HG03066 (cell line): ENCODE measurements around the gene CA5B.
"Not testable (repeated sequence)": the region's sequence is repeated elsewhere in the genome, so short reads cannot be mapped to it uniquely, and the experiment has no call there.

Experiments used
- ATAC-seq: cut with Tn5 transposase; IDR thresholded peaks from one replicate; pipeline ENCODE4 v1.9.1; 2021; ENCODE audit warnings: low read depth; ENCODE audit not compliant: unreplicated experiment

Gene CA5B

DNA sequence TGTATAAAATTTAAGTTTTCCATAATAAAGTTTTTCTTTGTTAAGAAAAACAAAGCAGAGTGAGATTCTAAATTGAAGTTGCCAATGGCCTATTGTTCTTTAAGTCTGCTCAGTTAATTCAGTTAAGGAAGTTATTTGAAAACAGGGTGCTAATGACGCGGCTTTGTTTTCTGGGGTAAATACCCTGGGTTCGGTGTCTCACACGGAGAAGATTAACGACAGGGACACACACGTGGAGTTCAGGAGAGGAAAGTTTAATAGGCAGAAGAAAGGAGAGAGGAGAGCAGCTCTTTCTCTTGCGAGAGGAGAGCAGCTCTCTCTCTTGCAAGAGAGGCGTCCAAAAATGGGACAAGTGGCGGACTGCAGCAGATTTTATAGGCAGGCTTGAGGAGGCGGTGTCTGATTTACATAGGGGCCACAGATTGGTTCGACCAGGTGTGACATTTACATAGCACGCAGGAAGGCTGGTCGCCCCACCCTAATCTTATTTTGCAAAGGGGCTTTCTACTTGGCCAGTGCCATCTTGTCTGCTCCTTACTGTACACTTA lies 9.6 kb downstream of the CA5B start:
- ATAC-seq: no peak

DNA sequence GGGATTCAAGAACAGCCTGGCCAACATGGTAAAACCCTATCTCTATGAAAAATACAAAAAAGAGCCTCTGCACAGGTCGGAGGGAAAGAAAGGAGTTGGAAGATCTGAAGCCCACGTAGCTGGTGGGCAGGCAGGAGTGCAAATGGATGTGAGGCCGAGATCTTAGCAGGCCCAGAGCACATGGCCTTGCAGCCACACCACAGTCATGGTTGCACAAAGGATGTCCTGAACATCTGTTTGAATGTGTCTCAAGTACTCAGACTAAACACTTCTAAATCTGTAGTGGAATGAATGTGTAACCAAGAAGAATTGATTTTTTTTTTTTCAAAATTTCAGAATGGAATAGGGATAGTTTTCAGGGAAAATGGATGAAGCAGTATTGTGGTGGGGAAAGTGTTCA lies 10.8 kb downstream of the CA5B start:
- ATAC-seq: no peak

DNA sequence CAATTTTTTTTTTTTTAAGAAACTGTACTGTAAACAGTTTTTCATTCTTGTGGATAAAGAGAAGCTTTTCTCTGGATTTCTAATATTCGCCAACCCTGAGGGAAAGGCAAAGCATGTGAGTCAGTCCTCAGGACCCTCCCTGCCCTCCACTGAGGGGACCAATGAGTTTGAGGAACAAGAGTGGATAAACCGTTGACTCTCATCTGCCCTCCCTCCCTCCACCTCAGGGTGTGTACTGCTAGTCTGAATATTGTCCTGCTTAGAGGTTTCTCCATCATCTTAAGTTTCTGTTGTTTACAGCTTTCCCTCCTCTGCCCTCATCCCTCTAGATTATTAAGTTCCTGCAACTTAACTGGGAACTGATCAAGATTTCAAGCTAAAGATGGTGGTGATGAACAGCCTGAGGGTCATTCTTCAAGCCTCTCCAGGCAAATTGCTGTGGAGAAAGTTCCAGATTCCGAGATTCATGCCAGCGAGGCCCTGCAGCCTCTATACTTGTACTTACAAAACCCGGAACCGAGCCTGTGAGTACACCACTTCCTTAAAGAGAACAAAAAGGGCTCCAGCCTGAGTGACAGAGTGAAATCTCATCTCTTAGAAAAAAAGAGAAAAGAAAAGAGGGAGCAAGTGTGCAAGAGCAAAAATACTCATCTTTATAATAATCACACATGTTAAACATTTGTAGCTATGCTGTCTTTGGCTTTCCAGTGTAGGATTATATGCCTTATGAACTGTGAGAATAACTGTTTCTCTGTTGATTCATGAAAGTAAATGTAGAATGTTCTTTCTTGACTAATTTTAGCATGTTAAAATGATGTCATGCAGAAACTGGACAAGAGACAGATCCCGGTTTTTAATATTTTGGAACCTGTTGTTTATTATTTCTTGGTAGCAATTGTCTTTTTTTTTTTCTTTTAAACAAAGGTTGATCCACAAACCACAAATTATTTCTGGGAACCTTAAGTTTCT lies 11.9 kb downstream of the CA5B start:
- ATAC-seq: peak; percentile 85

GRCh38 chrX:15750611-15751154 lies 12.6 kb downstream of the CA5B start:
- ATAC-seq: no peak

DNA sequence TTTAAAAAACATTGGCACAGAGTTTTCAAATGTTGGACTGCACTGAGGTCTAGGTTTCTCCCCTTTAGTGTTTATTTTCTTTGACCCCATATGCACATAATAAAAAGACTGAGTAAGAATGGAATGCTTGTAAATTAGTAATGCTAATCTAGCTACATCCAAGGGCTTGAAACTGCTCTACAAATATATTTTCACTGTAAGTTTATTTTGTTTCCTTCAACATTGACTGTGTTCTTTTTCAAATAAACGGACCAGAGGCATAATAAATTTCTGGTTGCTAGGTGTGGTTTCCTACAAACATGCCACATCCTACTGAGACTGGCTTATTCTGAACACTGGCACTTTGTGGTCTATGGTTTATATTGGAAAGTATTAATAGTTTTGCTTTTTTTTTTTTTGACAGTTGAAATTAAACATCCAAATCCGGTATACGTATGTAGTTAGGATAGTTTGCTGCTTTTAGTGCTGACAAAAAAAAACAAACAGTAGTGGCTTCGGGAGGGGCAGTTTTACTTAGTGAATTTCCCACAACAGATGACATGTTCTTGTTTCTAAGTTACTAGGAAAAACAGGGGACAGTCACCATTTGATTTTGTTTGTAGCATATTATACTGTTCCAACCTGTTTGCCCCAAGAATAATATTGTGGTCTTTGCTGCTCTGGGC lies 13.2 kb downstream of the CA5B start:
- no peak for ATAC-seq

DNA sequence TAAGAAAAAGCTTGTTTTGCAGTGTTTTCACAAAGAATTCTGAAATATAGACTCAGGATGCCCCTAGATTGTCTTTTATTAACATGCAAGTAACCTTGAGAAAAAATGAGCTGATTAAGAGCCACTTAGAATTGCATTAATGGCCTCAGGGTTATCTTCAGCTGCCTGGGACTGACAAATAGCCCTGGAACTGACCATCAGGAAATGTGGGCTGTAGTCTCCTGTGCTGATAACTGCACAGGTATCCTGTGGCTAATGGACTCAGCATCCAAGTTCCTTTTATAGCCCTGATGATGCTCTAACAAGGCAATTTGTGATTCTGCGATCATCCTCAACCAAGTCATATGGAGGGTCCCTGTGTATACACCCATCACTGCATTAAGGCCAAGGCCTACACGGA lies 17.0 kb downstream of the CA5B start:
- ATAC-seq: no peak

DNA sequence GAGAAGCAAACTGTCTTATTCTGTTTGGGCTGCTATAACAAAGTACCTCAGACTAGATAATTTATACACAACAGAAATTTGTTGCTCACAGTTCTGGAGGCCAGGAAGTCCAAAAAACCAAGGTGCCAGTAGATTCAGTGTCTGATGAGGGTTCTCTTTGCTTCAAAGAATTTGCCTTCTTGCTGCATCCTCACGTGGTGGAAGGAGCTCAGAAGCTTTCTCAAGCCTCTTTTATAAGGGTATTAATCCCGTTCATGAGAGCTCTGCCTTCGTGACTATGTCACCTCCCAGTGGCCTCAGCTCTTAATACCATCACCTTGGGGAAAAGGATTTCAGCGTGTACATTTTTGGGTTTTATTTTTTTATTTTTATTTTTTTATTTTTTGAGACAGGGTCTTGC lies 20.1 kb downstream of the CA5B start:
- ATAC-seq: no peak

GRCh38 chrX:15759886-15760285 lies 21.8 kb downstream of the CA5B start:
- not testable (repeated sequence) for ATAC-seq

- ATAC-seq: no peak
Measured at GRCh38 chrX:15761564-15762191, 23.6 kb downstream of the CA5B start.

- ATAC-seq: no peak
Measured at GRCh38 chrX:15769300-15769954, 31.4 kb downstream of the CA5B start.

DNA sequence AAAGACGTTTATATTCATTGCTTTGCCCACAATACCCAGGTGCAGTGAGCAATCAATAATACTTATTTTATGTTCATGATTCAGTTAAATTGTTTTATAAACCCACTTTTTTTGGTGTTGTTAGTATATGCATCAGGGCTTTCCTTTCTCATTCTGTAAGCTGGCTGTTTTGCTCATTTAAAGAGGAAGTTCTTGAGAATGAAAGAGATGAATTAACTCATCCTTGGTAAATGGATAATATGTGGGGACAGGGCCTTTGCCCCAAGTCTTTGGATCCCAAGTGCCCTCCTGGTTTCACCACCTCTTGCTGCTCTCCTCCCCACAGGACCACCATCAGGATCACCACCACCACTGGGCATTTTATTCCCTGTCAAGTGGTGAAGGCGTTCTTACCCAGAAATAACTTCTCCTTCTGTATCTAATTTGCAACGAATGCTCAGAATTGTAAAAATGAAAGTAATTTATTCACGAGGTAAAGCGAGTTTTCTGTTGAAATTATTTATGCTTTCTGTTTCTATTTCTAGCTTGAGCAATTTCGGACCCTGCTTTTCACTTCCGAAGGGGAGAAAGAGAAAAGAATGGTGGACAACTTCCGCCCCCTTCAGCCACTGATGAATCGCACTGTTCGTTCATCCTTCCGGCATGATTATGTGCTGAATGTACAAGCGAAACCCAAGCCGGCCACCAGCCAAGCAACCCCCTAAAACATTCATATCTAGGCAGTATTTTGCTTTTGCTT lies 44.1 kb downstream of the CA5B start:
- peak; percentile 81 for ATAC-seq

DNA sequence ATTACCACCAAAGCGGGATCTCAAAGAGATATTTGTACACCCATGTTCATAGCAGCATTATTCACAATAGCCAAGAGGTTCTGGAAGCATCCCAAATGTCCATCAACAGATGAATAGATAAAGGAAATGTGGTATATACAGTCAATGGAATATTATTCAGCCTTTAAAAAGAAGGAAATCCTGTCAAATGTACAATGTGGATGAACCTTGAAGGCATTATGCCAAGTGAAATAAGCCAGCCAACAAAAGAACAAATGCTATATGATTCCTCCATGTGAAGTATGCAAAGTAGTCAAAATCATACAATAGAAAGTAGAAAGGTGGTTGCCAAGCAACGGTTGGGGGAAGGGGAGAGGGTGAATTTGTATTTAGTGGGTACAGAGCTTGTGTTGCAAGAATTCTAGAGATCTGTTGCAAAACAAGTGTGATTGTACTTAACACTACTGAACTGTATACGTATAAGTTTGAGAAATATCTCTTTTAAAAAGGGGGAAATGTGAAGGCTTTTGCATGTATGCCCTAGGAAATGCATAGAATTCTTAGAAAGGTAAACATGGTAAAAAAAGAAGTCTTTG lies 47.2 kb downstream of the CA5B start:
- no peak for ATAC-seq

- ATAC-seq: no peak
Measured at GRCh38 chrX:15786915-15787314, 48.8 kb downstream of the CA5B start.

DNA sequence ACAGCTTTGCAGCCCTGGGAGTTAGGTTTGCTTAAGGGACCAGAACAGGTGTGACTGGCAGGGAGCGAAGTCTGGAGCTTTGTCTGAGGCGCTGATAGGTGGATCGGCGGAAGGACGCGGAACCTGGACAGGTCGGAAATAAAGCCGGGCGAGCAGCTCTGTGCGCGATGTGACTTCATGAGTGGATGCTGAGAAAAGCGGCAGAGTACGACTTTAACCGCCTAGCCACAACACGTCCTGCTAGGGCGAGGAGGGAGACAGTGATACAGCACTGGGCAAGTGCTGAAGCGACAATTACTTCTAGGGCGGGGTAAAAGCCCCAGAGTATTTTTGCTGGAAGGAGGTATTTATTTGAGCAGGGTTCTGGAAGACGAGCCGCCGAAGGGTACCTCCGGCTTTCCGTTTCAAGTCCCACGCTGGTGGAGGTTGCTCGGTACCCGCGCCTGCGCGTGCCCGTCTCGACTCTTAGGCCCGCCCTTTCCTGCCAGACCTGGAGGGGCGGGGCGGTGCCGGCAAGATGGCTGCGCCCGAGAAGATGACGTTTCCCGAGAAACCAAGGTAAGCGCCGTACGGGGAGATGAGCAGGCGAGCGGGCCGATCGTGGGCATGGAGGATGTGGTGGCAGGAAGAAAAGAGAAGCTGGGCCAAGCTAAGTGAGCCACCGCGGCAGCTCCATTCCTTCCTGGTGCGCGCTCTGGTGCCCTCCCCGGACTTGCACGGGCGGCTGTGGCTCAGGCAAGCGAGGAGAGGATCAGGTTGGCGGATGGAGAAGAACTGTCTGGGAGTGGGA lies 52.1 kb downstream of the CA5B start, which contains the start of gene ZRSR2:
Gene ZRSR2, plus strand, starts transcription at position 506 of the 790 bp plus-strand sequence. Its CDS starts 12 bp downstream, at position 518.
- peak; percentile 92 for ATAC-seq

DNA sequence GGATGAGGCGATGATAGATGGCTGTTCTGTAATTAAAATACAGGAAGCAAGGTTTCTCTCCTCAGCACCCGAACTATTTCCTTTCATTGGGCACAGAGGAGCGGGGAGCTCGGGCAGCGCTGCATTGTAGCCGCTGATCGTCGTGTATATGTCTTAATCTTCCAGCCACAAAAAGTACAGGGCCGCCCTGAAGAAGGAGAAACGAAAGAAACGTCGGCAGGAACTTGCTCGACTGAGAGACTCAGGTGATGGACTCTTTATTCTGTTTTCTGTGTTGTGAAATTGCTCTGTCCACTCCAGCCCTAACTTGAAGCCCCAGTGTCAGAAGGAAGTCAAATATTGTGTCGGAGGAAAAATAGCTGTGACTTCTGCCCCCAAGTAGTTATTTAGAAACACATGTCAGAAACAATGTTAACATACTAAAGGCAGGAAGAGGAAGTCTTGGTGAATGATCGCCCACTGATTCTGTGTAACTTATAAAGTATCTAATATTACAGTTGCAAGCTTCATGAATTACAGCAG lies 52.8 kb downstream of the CA5B start:
- ATAC-seq: peak; percentile 14

GRCh38 chrX:15797707-15798106 lies 59.6 kb downstream of the CA5B start:
- no peak for ATAC-seq

- no peak for ATAC-seq
Measured at GRCh38 chrX:15804563-15804962, 66.5 kb downstream of the CA5B start.

DNA sequence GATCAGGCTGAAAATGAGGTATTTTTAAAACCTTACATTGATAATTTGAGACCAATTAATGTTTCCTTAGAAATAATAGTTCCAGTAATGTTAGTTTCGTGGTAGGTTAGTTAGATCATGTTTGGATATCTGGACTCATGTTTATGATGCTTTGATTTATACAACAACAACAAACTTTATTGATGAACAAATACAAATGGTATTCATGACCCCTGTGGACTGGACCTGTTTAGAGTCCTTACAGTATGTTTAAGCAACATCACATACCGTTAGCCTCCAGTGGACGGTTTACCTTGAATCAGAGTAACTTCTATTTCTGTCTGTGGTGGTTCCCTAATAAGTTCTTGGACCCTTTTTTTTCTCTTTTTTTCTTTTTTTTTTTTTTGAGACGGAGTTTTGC lies 70.2 kb downstream of the CA5B start:
- no peak for ATAC-seq
